Activated CD4-positive, alpha-beta T cell treated with anti-CD3 and anti-CD28 coated beads for 4 hours (primary cell): Measurements from ENCODE around the gene PPP6R1.

Experiments used
- DNase-seq, 2 donors: peaks; one replicate each; pipeline ENCODE4 v3.0.0-alpha.2; 2020

PPP6R1 gene

DNA sequence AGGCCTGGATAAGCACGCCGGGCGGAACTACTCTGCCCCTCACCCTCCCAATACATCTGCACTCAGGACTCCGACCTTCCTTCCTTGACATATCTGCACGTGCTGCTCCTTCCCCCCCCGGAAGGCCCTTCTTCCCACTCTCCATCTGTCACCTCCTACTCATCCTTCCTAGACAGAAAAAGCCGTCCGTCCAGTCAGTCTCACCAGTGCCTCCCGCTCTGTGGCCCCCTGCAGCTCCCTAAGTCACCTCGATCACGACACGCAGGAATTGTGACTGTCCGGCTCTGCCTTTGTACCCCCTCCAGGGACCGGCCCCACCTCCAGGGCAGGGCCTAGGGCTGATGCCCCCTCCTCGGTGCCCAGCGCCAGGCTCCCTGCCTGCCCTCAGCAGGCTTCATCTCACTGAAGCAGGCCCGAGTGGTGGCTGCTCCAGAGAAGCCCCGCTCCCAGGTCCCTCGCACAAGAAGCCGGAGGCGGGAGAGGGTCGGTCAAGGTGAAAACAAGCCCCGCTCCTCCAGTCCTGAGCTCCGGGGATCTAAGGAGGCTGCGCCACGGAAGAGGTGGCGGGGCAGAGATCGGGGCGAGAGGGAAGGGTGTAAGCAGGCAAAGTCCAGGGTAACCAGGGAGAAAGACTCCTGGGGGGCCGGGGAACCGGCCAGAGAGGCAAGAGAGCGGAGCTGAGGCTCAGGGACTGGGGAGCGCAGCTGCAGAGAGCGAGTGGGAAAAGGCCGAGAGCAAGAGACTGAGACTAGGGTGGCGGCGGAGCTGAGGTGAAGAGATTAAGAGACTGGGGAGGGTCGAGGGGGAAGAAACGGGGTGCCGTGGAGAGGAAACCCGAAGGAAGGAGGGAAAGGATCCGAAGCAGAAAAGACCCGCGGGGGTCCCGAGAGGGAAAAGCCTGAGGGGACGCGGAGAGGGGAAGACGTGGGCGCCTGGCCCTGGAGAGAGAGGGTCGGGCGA is 1.1 kb downstream of the PPP6R1 start:
- DNase-seq: peak; percentile 19 to 31

DNA sequence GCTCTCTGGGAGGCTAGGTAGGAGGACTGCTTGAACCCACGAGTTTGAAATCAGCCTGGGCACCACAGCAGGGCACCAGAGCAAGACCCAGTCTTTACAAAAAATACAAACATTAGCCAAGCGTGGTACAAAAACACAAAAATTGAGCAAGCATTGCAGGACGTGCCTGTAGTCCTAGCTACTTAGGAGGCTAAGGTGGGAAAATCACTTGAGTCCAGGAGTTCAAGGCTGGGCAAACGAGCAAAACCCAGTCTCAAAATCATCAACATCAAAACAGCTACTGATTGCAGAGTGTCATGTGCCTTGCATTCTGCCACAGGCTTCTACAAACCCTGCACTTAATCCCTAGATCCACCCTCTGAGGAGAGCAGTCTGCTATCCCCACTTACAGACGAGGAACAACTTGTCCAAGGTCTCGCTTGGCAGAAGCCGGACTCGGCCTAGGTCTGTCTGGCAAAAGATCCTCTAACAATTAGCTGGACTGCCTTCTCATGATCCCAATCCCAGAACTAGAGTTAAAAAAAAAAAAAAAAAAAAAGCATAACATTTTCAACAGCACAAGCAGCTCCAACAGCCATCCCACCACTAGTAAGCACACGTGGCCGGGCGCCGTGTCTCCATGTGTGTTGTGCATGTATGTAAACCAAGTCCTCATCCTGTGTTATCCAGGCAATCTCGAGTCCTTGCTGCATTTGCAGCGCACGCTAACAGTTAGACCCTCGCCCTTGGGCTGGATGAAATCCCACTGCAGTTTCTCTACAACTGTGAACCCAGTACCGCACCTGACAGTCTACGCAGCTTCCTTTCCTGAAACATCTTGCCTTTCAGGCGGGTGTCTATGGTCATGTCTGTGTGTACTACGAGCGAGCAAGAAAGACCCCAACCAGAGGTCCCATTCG is 2.0 kb downstream of the PPP6R1 start:
- DNase-seq: no peak

DNA sequence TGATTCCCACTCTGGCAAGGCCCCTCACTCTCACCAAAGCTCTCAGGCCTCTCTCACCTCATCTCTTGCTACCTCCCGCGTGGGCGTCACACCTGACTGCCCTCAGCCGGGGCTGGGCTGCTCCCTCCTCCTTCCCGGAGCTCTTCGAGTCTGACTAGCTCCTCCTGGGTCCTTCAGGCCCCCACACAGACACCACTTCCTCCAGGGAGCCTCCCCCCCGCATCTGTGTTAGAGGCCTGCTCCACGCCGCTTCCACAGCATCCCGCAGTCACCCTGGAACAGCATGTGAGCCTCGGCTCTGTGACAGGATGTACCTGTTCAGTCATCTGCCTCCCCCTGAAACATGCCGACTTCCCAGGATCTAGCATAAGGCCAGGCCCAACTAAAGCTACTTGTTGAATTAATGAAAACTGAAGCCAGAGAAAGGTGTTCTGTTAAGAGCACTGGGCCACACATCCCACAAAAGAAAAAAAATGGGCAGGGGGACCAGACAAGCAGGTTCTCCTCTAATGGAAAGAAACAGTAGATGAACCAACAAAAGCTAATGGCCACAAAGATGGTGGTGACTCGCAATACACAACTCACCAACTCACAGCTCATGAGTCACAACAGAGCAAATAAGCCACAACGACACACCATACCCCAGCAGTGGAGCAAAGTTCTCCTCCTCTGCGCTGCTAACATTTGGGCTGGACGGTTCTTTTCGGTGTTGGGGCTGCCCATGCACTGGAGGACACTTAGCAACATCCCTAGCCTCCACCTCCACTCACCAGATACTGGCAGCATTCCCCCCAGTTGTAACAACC is 3.0 kb downstream of the PPP6R1 start:
- peak; percentile 46 to 62 for DNase-seq

DNA sequence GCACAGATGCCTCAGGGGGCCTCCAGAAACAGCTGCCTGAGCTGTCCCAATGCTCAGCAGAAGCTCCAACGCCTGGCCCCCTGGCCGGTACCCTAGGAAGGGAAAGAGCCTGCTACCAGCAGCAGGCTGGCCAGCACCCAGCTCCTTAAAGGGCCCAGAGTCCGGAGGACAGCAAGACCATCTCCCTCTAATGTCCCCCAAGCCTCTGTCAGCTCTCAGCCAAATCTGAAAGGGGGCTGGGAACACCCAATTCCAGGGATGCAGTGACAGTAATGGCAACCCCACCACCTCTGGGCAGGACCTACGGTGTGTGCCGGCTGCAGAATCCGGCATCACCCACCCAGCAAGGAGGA is 4.2 kb downstream of the PPP6R1 start:
- DNase-seq: no peak

DNA sequence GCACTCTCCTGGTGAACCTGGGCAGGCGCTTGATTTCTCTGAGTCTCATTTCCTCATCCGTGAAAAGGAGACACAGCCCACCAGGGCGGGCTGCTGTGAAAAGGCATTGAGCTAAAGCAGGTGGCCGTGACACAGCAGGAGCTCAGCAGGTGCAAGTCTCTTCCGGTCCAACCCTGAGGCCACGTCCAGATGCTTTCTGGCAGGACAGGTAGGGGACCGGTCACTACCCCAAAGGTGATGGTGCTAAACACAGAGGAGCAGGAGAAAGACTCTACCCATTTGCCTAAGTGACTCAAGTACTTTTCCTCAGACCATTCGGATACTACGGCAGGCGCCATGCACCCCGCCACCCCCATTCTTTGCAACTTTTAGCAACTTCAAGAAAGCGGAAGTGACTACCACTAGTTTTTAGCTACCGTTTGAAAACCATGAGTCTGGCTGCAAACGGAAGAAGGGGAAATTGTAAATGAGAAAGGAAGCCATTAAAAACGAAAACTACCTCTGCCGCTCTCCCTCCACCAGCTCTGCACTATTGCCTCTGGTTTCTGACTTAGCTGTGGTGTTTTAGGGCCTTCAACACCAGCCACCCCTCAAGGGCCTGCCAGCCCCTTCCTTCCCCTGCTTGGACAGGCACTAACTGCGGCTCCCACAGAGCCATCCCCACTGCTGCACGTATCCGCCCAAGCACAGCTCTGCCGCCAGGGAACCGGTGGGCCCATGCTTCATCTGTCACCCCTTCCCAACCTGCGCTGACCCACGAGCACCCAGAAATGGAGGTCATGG is 4.8 kb downstream of the PPP6R1 start:
- peak; percentile 59 to 62 for DNase-seq

DNA sequence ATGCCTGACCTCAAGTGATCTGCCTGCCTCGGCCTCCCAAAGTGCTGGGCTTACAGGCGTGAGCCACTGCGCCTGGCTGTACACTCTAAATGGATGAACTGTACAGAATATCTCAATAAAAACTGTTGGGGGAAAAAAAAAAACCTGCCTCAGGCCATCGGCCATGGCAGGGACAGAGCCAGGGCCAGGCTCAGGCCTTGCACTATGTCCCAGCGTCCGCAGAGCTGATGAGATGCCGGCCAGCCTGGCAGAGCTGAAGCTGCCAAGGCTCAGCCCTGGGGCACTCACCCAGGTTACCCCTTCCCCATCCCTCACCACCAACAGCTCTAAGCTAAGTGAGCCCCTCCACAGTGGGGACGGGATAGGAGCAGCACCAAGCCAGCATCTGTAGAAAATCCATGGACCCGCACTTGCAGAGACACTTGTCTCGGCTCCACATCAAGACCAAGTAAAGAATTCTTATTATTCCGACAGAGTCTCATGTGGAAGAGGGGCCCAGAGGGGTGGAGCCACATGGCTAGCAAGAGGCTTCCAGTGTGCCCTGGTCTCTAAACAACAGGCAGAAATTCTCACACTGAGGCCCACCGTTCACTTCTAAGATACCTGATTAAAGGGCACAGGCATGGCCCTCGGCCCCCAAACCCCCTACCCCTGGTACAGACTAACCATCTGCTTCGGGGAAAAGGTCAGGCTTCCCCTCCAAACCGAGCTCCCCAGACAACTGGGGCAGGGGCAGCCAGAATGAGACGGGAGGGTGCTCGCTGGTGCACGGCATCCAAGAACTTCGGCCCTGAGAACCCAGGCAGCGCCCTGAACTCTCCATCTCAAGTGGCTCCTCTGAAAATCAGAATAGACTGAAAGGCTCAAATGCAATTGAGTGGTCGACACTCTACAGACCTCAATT is 5.8 kb downstream of the PPP6R1 start:
- DNase-seq: no peak

DNA sequence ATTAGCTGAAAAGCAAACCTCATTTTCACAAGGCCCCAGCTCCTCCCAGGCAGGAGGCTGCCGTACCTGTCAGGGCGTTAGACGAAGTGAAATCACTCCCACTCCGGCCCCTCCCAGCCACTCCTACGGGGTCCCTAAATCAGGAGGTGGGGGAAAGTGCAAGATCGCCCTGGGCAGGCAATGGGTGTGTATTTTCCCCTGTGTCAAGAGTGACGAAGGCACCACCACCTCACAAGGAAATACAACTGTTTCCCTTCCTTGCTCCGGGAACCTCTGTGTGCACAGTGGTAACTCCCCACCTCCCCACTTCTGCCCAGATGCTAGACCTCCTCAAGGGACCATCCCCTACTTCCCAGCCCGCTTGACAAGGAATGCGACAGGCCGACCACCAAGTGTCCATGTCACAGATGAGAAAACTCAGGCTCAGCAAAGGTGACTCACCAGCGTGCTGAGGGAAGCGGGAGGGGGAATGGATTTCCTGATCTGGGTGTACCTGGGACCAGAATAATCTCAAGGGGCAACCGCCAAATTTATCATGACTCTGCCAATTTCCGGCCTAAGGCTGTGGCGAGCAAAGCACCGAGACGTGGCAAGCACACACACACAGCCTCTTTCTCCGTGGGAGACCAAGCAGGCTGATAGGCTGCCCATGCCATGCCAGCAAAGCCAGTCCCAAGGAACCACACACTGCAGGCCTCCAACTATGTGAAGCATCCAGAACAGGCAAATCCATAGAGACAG is 7.3 kb downstream of the PPP6R1 start:
- peak; percentile 36 to 38 for DNase-seq

DNA sequence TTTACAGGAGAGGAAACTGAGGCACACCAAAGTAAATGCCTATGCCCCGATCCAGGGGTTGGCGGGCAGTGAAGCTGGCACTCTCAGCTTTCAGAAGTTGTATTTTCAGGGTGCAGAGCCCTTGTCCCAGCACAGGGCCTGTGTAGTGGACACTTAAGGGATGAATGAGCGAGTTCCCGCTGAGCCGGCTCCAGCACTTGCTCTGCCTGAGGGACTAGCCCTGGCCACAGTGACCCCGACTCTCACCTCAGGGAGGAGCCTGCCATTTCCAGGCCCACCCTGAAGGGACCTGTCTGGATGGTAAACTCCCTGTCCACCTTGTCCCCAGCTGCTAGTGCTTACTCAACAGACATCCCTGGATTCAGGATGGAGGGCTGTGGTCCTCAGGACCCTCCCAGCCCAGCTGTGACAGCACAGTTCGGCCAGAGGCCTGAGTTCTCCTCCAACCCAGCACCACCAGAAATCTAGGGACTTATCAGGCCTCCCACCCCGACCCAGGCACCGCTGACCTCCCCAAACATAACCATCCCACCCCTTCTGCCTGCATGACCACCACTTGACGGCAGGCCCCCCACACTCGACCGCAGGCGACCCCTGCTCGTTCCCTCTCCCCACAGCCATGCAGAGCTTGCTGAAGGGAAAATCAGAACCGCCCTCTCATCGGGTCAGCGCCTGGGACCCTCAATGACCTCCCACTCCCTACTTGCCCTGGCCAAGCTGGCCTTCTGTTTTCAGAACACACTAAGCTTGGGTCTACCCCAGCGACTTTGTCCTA is 8.4 kb downstream of the PPP6R1 start:
- DNase-seq: no peak

DNA sequence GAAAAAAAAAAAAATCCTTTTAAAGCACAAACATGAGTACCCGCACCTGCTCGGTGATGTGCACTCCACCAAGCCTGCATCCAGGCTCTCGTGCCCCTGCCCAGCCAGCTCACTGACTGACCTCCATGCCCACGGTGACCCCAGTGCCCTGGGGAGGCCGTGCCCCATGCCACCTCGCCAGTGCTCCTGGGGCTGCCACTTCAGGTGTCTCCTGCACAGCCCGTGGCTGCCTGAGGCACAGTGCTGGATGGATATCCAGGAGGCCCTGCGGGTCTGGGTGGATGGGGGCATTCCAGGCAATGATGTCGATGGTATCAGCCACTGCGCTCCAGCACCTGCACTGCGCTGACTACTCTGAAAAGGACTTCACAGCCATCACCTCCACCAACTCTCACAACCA is 9.0 kb downstream of the PPP6R1 start:
- DNase-seq: no peak

DNA sequence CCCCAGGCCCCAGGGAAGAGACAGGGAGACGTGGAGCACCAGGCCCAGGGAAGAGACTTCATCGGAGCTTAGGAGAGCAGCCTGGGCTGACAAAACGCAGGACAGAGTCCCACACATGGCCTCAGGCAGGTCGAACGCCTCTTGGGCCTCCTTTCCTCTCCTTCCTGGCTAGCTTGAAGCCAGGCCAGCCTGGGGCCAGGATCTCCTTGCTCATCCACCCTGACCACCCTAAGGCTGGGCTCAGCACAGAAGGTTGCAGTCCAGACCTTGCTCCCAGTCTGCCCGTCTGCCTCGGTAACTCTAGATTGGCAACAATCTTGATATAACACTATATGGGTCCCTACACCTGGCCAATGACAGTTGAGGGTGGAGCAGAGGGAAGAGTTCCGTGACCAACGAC is 10.1 kb downstream of the PPP6R1 start:
- DNase-seq: no peak

DNA sequence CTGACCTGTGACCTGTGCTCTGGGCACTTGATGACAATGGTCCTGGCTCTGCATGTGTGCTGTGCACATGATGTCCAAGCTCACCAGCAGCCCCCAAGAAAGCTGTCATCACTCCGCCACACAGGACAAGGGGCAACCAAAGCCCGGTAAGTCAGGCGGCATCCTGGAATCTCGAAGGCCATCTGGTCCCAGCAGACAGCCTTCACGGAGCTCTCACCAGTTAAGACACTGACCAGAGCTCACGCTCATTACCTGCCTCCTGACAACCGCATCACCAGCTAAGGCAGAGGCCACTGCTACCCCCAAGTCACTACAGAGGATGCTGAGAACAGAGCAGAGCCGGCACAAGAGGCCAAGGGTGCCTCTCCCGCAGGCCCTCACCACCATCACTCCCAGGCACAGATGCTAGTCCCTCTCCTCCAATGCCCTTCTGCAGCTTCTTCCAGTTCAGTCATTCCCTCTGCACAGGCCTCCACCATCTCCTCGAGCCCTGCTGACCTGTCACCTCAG is 10.6 kb downstream of the PPP6R1 start:
- DNase-seq: no peak

DNA sequence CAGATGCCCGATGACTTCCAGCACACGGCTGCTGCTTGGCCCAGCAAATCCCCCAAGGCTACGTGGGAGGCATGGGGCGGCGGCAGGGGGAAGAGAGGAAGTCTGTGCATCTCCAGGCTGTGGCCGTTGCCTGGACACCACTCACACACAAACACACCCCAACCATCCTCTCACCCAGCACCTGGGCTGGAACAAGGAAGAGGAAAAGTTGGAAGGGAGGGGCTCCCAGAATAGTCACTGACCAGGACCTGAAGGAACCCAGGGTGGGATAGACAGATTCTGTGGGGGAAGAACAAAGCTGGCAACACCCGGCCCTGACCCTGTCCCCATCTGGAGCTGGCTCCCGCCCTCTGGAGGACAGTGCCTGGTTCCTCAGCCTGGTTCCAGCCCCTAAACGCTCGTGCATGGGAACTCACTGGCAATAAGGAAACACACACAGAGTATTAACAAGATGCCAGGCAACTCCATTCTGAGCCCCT is 11.2 kb downstream of the PPP6R1 start:
- DNase-seq: no peak

DNA sequence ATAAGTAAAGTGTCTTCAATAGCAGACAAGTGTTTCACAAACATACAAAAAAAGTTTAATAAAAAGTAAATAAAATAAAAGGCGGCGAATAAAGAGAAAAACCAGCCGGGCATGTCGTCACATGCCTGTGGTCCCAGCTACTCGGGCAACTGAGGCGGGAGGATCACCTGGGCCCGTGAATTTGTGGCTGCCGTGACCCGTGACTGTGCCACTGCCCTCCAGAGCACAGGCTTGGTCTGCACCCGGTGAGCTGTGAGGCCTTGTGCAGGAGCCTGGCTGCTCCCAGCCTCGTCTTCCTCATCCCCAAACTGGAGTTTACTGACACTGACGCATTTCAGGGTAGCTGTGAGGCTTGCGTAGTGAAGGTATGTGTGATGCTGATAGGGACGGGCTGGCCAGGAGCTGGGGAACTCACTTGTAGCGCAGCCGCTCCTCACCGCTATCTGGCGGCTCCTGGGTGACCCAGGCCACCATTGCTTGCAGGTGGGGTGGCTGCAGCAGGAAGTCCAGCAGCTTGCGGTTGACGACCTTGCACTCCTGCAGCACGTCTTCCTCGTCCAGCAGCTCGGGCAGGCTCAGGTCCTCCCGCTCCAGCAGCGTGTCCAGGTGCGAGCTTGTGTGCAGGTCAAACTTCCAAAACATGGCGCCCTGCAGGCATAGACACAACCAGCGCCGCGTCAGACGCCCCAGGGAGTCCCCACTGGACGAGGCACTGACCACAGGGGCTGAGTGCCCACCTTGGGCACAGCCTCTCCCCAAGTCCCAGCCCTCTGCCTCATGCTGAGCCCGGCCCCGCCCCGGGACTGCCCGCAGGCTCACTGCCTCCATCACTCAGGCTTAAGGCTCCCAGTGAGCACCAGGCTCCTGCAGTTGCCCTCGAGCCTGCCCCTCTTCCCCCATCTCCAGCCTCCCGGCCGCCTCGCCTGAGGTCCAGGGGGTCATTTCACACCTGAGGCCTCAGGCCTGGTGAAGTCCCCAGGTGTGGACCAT is 12.1 kb downstream of the PPP6R1 start:
- DNase-seq: no peak

DNA sequence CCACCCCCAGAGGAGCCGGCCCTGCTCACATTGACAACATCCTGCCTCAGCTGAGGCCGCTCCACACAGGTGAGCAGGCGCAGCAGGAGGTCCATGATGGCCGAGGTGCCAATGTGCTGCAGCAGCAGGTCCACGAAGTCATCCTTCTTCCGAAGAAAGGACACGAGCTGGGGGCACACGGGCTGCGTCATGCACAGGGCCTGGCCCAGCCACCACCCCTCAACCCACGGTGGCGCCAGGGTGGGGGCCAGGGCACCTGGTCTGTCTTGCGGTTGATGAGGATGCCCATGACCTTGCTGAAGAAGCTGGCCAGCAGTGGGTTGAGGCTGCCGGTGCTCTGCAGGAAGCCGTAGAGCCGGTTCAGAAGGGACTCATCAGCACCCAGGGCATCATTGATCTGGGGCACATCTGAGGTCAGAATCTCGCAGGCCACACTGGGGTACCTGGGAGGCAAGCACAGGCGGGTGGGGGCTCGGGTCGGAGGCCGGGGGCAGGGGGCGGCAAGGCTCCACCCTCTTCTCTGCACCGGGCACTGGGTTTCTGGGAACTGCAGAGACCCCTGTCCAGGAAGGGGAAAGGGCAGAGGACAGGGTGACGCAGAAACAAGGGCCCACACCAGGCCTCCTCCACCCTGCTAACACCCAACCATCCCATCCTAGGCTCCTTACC is 13.4 kb downstream of the PPP6R1 start:
- no peak for DNase-seq

DNA sequence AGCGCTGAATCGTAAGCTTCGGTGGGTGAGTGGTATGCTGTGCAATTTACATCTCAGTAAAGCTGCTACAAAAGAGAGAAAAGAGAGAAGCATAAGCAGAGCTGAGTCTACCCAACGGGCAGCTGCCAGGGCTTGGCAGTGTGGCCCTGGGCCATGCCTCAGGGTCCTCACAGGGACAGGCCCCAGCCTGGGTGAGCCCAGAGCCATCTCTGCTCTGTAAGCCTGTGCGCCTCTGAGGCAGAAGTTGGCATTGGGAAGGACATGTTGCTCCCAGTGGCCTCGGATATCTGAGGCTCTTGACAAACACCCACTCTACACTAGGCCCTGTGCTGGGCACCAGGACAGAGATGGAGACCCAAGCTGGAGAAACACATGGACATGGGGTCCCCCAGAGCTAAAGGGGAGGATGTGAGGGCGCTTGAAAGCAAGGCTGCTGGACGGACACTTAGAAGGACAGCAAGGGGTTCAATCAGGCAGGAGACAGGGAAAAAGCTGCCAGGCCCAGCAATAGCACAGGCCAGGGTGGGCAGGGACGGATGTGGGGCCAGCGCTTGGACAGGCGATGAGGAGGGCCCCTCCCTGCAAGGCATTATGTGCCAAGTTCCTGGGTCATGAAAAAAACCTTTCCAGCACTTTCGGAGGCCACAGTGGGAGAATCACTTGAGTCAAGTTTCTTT is 14.7 kb downstream of the PPP6R1 start:
- no peak for DNase-seq

DNA sequence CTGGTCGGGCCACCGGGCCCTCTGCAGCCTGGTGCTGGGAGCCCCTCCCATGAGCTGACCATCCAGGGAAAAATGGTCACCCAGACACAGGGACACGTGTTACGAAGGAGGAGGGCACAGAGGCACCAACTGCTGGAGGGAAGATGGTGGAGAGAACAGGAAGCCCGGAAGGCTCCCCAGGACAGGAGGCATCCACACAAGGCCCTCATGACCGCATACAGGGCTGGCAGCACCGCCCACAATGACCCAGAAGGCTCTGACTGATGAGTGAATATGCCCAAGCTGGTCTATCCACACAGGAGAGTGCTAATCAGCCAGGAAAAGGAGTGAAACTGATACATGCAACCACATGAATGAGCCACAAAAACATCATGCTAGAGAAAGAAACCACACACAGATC is 16.3 kb downstream of the PPP6R1 start:
- DNase-seq: no peak
